Measurements from ENCODE around the gene RHOU.

RHOU gene

DNA sequence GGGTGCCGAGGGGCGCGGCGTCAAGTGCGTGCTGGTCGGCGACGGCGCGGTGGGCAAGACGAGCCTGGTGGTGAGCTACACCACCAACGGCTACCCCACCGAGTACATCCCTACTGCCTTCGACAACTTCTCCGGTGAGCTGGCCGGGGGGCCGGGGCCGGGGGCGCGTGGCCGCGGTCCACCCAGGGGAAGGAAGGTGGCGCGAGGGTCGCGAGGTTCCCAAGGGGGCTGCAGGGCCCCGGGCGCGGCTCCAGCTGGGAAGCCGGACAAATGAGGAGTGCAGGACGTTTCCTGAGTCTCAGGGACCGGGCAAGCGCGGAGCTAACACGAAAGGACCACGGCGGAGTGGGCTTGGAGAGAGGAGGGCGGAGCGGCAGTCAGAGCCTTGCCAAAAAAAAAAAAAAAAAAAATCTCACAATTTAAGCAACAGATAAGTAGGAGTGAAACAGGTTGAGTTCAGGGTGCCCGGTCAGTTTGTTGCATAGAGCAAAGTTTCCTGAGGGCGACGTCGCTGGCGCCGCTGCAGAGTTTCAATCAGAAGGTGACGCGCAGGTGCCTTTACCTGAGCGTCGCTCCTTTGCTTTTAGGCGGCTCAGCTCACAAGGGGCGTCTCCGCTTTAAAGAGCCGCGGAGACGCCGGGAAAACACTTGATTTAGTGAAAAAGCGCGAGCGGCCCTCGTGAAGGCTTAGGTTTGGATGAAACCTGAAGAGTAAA is 750 bp downstream of the RHOU start:
- Histone ChIP-seq H4K20me1 (ENCODE audit: low read depth, low read length) (no peaks in the 10 kb centered on the region), H3K27ac (ENCODE audit: low read depth, low read length) (no peak overlapping the region), H3K9me2 (replicated peaks; ENCODE audit: insufficient read depth, low read length) (no peaks in the 10 kb centered on the region), H3K27me3 (ENCODE audit: low read length) (no peaks in the 10 kb centered on the region), H3K36me3 (ENCODE audit: low read length) (no peaks in the 10 kb centered on the region), H3K4me2 (ENCODE audit: low read depth, low read length, poor library complexity, severe bottlenecking) (no peak overlapping the region), H3F3A (ENCODE audit: insufficient read depth) (no peaks in the 10 kb centered on the region), H3K9ac (ENCODE audit: low read length) (no peak overlapping the region), H2AFZ (ENCODE audit: low read depth, low read length, severe bottlenecking) (no peak overlapping the region), H3K79me2 (ENCODE audit: insufficient read depth, low read length) (no peaks in the 10 kb centered on the region), H3K4me3 (ENCODE audit: insufficient read depth, low read length, poor library complexity, severe bottlenecking) (no peak overlapping the region), H3K9me3 (ENCODE audit: insufficient read depth, low read length) (no peaks in the 10 kb centered on the region)
- no peak for TF ChIP-seq EZH2phosphoT487 (conservative IDR thresholded peaks at IDR 0.05; ENCODE audit: low read length)
- TF ChIP-seq, protein P1, sequence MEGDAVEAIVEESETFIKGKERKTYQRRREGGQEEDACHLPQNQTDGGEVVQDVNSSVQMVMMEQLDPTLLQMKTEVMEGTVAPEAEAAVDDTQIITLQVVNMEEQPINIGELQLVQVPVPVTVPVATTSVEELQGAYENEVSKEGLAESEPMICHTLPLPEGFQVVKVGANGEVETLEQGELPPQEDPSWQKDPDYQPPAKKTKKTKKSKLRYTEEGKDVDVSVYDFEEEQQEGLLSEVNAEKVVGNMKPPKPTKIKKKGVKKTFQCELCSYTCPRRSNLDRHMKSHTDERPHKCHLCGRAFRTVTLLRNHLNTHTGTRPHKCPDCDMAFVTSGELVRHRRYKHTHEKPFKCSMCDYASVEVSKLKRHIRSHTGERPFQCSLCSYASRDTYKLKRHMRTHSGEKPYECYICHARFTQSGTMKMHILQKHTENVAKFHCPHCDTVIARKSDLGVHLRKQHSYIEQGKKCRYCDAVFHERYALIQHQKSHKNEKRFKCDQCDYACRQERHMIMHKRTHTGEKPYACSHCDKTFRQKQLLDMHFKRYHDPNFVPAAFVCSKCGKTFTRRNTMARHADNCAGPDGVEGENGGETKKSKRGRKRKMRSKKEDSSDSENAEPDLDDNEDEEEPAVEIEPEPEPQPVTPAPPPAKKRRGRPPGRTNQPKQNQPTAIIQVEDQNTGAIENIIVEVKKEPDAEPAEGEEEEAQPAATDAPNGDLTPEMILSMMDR (IDR thresholded peaks at IDR 0.05; ENCODE audit: insufficient read depth, low read length, poor library complexity, severe bottlenecking), result no peak

DNA sequence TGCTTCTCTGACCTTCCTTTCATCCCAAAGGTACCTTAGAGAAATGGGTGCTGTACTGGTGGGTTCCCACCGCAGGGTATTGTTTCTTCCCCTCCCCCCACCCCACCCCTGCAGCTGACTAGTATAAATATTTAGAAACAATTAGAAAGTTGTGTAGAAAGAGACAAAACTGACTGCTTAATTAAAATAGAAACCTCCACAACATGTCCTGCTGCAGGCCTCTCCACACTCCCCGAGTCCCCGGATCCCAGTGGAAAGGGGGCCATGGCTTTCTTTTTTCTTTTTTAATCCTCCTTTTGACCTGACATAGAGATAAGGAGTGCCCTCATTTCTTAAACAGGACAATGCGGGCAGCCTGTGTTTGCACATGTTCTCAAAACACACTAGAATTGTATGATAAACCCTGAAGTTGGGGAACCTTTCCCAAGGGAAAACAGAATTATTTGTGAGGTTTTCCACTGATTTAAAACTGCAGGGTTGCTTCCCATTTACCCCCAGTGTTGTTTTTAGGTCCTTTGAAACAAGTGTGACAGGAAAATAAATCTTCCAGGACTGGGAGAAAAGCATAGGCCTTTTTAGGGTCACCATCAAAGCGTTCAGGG is 1.7 kb downstream of the RHOU start:
- Histone ChIP-seq H3K79me2 (ENCODE audit: insufficient read depth, low read length) (no peaks in the 10 kb centered on the region), H3K4me2 (ENCODE audit: low read depth, low read length, poor library complexity, severe bottlenecking) (no peak overlapping the region), H3F3A (ENCODE audit: insufficient read depth) (no peaks in the 10 kb centered on the region), H3K27me3 (ENCODE audit: low read length) (no peaks in the 10 kb centered on the region), H3K36me3 (ENCODE audit: low read length) (no peaks in the 10 kb centered on the region), H3K4me3 (ENCODE audit: insufficient read depth, low read length, poor library complexity, severe bottlenecking) (no peak overlapping the region), H3K9me3 (ENCODE audit: insufficient read depth, low read length) (no peaks in the 10 kb centered on the region), H4K20me1 (ENCODE audit: low read depth, low read length) (no peaks in the 10 kb centered on the region), H3K27ac (ENCODE audit: low read depth, low read length) (no peak overlapping the region), H3K9ac (ENCODE audit: low read length) (no peak overlapping the region), H3K9me2 (replicated peaks; ENCODE audit: insufficient read depth, low read length) (no peaks in the 10 kb centered on the region), H2AFZ (ENCODE audit: low read depth, low read length, severe bottlenecking) (no peak overlapping the region)
- TF ChIP-seq, protein P1 (IDR thresholded peaks at IDR 0.05; ENCODE audit: insufficient read depth, low read length, poor library complexity, severe bottlenecking), result no peak
- no peak for TF ChIP-seq EZH2phosphoT487 (conservative IDR thresholded peaks at IDR 0.05; ENCODE audit: low read length)

DNA sequence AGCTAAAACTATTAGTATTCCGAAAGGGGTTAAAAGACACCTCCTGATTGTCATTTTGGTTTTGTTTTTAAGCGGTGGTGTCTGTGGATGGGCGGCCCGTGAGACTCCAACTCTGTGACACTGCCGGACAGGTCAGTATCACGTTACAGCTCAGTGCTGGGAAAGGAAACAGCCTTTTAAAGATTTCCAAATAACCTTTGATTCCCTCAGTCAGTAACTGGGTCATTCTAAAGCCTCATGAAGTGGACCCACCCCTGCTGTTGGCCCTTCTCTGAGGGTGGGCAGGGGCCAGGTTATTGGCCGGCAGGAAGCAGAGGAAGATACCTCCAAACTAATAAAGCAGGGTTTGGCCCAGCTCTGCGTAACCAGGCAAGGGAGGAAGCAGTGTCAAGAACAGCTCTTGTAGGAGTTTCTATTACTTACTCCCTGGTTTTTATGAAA is 2.3 kb downstream of the RHOU start:
- no peak overlapping the region for H3K4me3 ChIP-seq (ENCODE audit: insufficient read depth, low read length, poor library complexity, severe bottlenecking)
- H3K27me3 ChIP-seq (ENCODE audit: low read length), result no peaks in the 10 kb centered on the region
- no peaks in the 10 kb centered on the region for H3K36me3 ChIP-seq (ENCODE audit: low read length)
- no peaks in the 10 kb centered on the region for H3K9me3 ChIP-seq (ENCODE audit: insufficient read depth, low read length)
- no peak overlapping the region for H2AFZ ChIP-seq (ENCODE audit: low read depth, low read length, severe bottlenecking)
- no peak for TF ChIP-seq EZH2phosphoT487 (conservative IDR thresholded peaks at IDR 0.05; ENCODE audit: low read length)
- TF ChIP-seq, protein P1 (IDR thresholded peaks at IDR 0.05; ENCODE audit: insufficient read depth, low read length, poor library complexity, severe bottlenecking), result no peak
- H3K9me2 ChIP-seq (replicated peaks; ENCODE audit: insufficient read depth, low read length), result no peaks in the 10 kb centered on the region
- no peaks in the 10 kb centered on the region for H4K20me1 ChIP-seq (ENCODE audit: low read depth, low read length)
- no peaks in the 10 kb centered on the region for H3F3A ChIP-seq (ENCODE audit: insufficient read depth)
- H3K4me2 ChIP-seq (ENCODE audit: low read depth, low read length, poor library complexity, severe bottlenecking), result no peak overlapping the region
- no peak overlapping the region for H3K27ac ChIP-seq (ENCODE audit: low read depth, low read length)
- H3K9ac ChIP-seq (ENCODE audit: low read length), result no peak overlapping the region
- no peaks in the 10 kb centered on the region for H3K79me2 ChIP-seq (ENCODE audit: insufficient read depth, low read length)

Data from SU-DHL-6 (cell line).